Activated naive CD4-positive, alpha-beta T cell treated with anti-CD3 and anti-CD28 coated beads, Interleukin-2, amount 50 U/mL, for 72 hours (primary cell): Measurements from ENCODE around the gene CTSZ. TPM values are rescaled to one million over a fixed set of nuclear protein-coding genes. Genes with fewer than 3 reads are reported as not detected.
A peak's percentile ranks its signal among the peaks of the same experiment; 100 is the strongest.
"Not testable (repeated sequence)": the region's sequence is repeated elsewhere in the genome, so short reads cannot be mapped to it uniquely, and the experiment has no call there.

Experiments
- ATAC-seq, 2 donors: fragments of 150-1000 bp; cut with Tn5 transposase; 2 replicates each; pipeline ENCODE4 v1.10.0; 2021; ENCODE audit warnings: mild to moderate bottlenecking in 2 of 2, moderate library complexity in 2 of 2
- DNase-seq, 2 donors: peaks; one replicate each; pipeline ENCODE4 v3.0.0; 2021 to 2022; ENCODE audit warnings: low spot score in 2 of 2
- H3K27ac Mint-ChIP-seq, 2 donors: one replicate each; pipeline ENCODE4 v1.8.0; 2022; ENCODE audit warnings: mild to moderate bottlenecking in 2 of 2, mixed read lengths in 2 of 2
- H3K36me3 Mint-ChIP-seq, 2 donors: one replicate each; pipeline ENCODE4 v1.8.0; 2022; ENCODE audit warnings: mixed read lengths in 2 of 2
- H3K9me3 Mint-ChIP-seq, 2 donors: one replicate each; pipeline ENCODE4 v1.8.0; 2022; ENCODE audit warnings: mixed read lengths in 2 of 2
- total RNA-seq, 2 donors: library from RNA; stranded (reverse); gene quantifications; one replicate each; pipeline ENCODE4 v1.2.3, GENCODE V29; 2022

CTSZ gene
- total RNA-seq: 10 to 100 TPM; 36.3 to 37.1 TPM

- H3K36me3 Mint-ChIP-seq: peaks cover 0 to 14% of the 10 kb centered on the region in 2 donors
- H3K27ac Mint-ChIP-seq: peak within 1 kb of the TSS; percentile 73 to 90
- no peaks in the 10 kb centered on the region for H3K9me3 Mint-ChIP-seq
- DNase-seq (peak; percentile 55 to 66), ATAC-seq (peak; percentile 60 to 81)
These were observed at the start of gene CTSZ for GRCh38 chr20:59006864-59007664. Gene CTSZ (minus strand): TSS chr20:59007254. CDS start chr20:59007128, 126 bp downstream.

- DNase-seq (no peak), ATAC-seq (no peak)
- H3K9me3 Mint-ChIP-seq: no peaks in the 10 kb centered on the region
- H3K27ac Mint-ChIP-seq: no peak overlapping the region
- no peaks in the 10 kb centered on the region for H3K36me3 Mint-ChIP-seq
These were observed 48.2 kb upstream of the CTSZ start for GRCh38 chr20:59055302-59055701.

GRCh38 chr20:59051666-59052185 lies 44.7 kb upstream of the CTSZ start:
- H3K36me3 Mint-ChIP-seq: no peaks in the 10 kb centered on the region
- ATAC-seq (no peak), DNase-seq (no peak)
- H3K9me3 Mint-ChIP-seq: no peaks in the 10 kb centered on the region
- no peak overlapping the region for H3K27ac Mint-ChIP-seq

GRCh38 chr20:59050437-59050836 lies 43.4 kb upstream of the CTSZ start:
- no peak for ATAC-seq
- no peaks in the 10 kb centered on the region for H3K9me3 Mint-ChIP-seq
- no peaks in the 10 kb centered on the region for H3K36me3 Mint-ChIP-seq
- H3K27ac Mint-ChIP-seq: no peak overlapping the region
- DNase-seq: no peak

- Mint-ChIP-seq H3K9me3 (no peaks in the 10 kb centered on the region), H3K36me3 (no peaks in the 10 kb centered on the region), H3K27ac (no peak overlapping the region)
- no peak for ATAC-seq
- no peak for DNase-seq
These were observed 41.6 kb upstream of the CTSZ start for GRCh38 chr20:59048681-59049030.

GRCh38 chr20:59047938-59048680 lies 41.1 kb upstream of the CTSZ start:
- H3K27ac Mint-ChIP-seq: peak overlapping the region in 1 of 2 donors; percentile 0
- DNase-seq: no peak

GRCh38 chr20:59046862-59047261 lies 39.8 kb upstream of the CTSZ start:
- ATAC-seq: no peak
- DNase-seq: no peak
- Mint-ChIP-seq H3K27ac (no peak overlapping the region), H3K36me3 (no peaks in the 10 kb centered on the region), H3K9me3 (no peaks in the 10 kb centered on the region)

More at GRCh38 chr20:59047938-59048680, 41.1 kb upstream of the CTSZ start:
- Mint-ChIP-seq H3K9me3 (no peaks in the 10 kb centered on the region), H3K36me3 (no peaks in the 10 kb centered on the region)
- peak; percentile 62 to 93 for ATAC-seq

- DNase-seq: no peak
- no peak for ATAC-seq
- Mint-ChIP-seq H3K27ac (no peak overlapping the region), H3K36me3 (peaks cover 11 to 19% of the 10 kb centered on the region in 2 donors), H3K9me3 (no peaks in the 10 kb centered on the region)
These were observed 37.7 kb upstream of the CTSZ start for GRCh38 chr20:59044796-59045195.

- ATAC-seq: no peak
- Mint-ChIP-seq H3K27ac (no peak overlapping the region), H3K9me3 (no peaks in the 10 kb centered on the region), H3K36me3 (peaks cover 11 to 19% of the 10 kb centered on the region in 2 donors)
- no peak for DNase-seq
These were observed 37.2 kb upstream of the CTSZ start for GRCh38 chr20:59044295-59044694.

GRCh38 chr20:59043698-59044097 lies 36.6 kb upstream of the CTSZ start:
- no peaks in the 10 kb centered on the region for H3K9me3 Mint-ChIP-seq
- no peak for DNase-seq
- ATAC-seq: no peak
- H3K36me3 Mint-ChIP-seq: peaks cover 11 to 19% of the 10 kb centered on the region in 2 donors
- H3K27ac Mint-ChIP-seq: peak overlapping the region; percentile 90 to 91

- peak; percentile 97 to 98 for ATAC-seq
- H3K27ac Mint-ChIP-seq: peak overlapping the region; percentile 91 to 93
These were observed 36.0 kb upstream of the CTSZ start for GRCh38 chr20:59042796-59043631.

GRCh38 chr20:59042151-59042795 lies 35.2 kb upstream of the CTSZ start, which contains the start of gene PRELID3B:
Gene PRELID3B (minus strand): TSS chr20:59042786. CDS start chr20:59042730, 56 bp downstream.
- DNase-seq: peak; percentile 21 to 58
- H3K9me3 Mint-ChIP-seq: no peaks in the 10 kb centered on the region
- H3K27ac Mint-ChIP-seq: peak within 1 kb of the TSS; percentile 91 to 93
- ATAC-seq: peak; percentile 44 to 47
- H3K36me3 Mint-ChIP-seq: peaks cover 11 to 19% of the 10 kb centered on the region in 2 donors

More at GRCh38 chr20:59042796-59043631, 36.0 kb upstream of the CTSZ start:
- Mint-ChIP-seq H3K36me3 (peaks cover 11 to 19% of the 10 kb centered on the region in 2 donors), H3K9me3 (no peaks in the 10 kb centered on the region)
- DNase-seq: peak; percentile 98

- not testable (repeated sequence) for DNase-seq, ATAC-seq, H3K9me3 Mint-ChIP-seq
- peak overlapping the region; percentile 71 to 91 for H3K27ac Mint-ChIP-seq
- H3K36me3 Mint-ChIP-seq: peaks cover 19% of the 10 kb centered on the region in 2 donors
These were observed 34.4 kb upstream of the CTSZ start for GRCh38 chr20:59041487-59041886.

GRCh38 chr20:59040667-59041066 lies 33.6 kb upstream of the CTSZ start:
- DNase-seq (no peak), ATAC-seq (no peak)
- Mint-ChIP-seq H3K27ac (peak overlapping the region; percentile 17 to 91), H3K9me3 (no peaks in the 10 kb centered on the region), H3K36me3 (peaks cover 21% of the 10 kb centered on the region in 2 donors)

- Mint-ChIP-seq H3K36me3 (peaks cover 25% of the 10 kb centered on the region in 2 donors), H3K9me3 (no peaks in the 10 kb centered on the region), H3K27ac (peak overlapping the region; percentile 85 to 91)
- no peak for DNase-seq
- no peak for ATAC-seq
These were observed 32.2 kb upstream of the CTSZ start for GRCh38 chr20:59039233-59039632.

GRCh38 chr20:59037386-59037785 lies 30.3 kb upstream of the CTSZ start:
- H3K27ac Mint-ChIP-seq: no peak overlapping the region
- peaks cover 25% of the 10 kb centered on the region in 2 donors for H3K36me3 Mint-ChIP-seq
- no peaks in the 10 kb centered on the region for H3K9me3 Mint-ChIP-seq
- DNase-seq (no peak), ATAC-seq (no peak)
